ENCODE measurements around the gene C10orf53. TPM values are rescaled to one million over a fixed set of nuclear protein-coding genes. Genes with fewer than 3 reads are reported as not detected.

C10orf53 gene
- polyA plus RNA-seq (ENCODE audit: insufficient read length) = not detected
- long read RNA-seq, donor 1 = 0 reads
- long read RNA-seq, donor 2 = 0 reads
- long read RNA-seq, donor 3 = 0 reads
- long read RNA-seq, donor 4 = 0 reads
- long read RNA-seq, donor 5 = 0 reads
- long read RNA-seq, donor 6 = 0 reads
- long read RNA-seq, donor 7 = 0 reads
- long read RNA-seq, donor 8 = 0 reads

- DNase-seq = peak; percentile 50
Measured at GRCh38 chr10:49679480-49679893, at the start of gene C10orf53. TSS of gene C10orf53 (plus strand) at chr10:49679651. CDS start at chr10:49679698, 47 bp downstream.

- DNase-seq = no peak
Measured at GRCh38 chr10:49631975-49632374, 47.5 kb upstream of the C10orf53 start.

GRCh38 chr10:49632406-49633317 lies 46.8 kb upstream of the C10orf53 start:
- DNase-seq = no peak

DNA sequence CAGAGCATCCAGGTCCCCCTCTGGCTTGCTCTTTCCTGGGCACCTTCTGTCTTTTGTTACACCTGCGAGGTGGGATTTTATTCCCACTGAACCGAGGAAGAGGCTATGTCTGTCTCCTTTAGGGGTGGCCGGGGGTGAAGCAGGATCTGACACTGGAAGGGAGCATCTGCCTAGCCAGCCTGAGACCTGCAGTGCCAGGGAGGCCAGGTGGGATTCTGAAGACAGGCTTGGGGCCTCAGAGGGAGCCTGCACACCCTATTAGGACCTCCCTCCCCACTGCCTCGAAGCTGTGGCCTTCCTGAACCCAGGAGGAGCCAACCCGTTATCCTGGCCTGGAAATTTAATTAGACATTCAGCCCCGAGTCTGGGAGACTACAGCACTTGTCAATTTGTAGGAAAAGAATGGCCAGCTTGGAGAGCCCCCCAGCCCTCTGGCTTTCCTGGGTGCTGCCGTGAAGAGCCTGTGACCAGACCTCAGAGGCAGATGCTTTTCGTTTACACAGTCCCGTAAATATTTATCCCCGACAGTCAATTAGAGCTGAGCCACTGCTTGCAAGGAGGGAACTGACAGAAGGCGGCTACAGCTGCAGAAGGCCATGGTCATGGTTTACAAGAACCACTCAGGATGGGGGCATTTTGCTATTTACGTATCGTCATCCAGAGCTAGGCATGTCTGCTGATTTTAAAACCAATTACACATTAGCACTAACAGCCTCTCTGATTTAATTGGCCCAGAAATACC lies 46.0 kb upstream of the C10orf53 start:
- no peak for DNase-seq

GRCh38 chr10:49634069-49634660 lies 45.3 kb upstream of the C10orf53 start:
- no peak for DNase-seq

GRCh38 chr10:49642311-49642710 lies 37.1 kb upstream of the C10orf53 start:
- DNase-seq = no peak

- no peak for DNase-seq
Measured at GRCh38 chr10:49643241-49644034, 36.0 kb upstream of the C10orf53 start.

DNA sequence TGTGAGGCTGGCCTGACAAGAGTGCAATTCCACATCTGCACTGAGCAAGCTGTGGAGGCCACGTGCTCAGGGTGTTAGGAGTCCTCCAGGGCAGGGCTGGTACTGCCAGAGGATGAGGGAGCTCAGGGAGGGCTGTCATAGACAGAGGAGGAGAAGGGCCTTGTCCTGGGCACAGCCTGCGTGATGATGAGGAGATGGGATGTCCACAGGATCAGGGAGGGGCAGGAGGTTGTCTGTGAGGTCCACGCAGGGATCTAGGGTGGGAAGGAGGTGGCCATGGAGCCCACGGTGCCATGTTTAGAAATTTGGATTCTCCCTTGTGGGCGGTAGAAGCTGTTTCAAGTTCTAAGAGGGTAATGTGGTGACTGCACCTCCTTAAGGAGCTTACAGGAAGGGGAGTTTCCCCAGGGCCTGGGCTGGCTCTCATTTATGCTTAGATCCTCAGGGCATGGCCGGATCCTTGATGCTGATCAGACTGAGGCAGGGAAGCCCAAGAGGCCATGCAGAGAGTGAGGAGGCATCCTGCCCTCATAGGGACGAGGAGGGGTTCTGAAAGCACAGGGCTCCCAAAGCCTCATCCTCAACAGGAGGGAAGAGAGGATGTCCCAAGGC lies 35.3 kb upstream of the C10orf53 start:
- DNase-seq = no peak

DNA sequence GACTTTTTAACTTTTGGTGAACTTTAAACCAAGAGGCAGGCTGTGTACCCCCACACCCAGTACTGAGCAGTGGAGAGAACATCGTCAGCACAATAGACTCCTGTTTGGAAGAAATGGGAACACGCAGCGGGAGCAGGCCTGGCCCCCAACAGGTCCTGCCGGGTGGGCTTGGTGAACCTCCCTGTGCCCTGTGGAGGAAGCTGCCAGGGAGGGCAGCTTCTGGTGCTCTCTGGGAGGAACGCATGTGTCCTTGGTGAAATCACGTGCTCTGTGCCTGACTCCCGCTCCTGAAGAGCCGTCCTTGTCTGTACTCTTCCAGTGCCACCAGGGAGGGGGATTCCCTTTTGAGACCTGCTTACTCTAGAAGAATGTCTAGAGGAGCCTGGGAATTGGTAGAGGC lies 34.0 kb upstream of the C10orf53 start:
- no peak for DNase-seq

DNA sequence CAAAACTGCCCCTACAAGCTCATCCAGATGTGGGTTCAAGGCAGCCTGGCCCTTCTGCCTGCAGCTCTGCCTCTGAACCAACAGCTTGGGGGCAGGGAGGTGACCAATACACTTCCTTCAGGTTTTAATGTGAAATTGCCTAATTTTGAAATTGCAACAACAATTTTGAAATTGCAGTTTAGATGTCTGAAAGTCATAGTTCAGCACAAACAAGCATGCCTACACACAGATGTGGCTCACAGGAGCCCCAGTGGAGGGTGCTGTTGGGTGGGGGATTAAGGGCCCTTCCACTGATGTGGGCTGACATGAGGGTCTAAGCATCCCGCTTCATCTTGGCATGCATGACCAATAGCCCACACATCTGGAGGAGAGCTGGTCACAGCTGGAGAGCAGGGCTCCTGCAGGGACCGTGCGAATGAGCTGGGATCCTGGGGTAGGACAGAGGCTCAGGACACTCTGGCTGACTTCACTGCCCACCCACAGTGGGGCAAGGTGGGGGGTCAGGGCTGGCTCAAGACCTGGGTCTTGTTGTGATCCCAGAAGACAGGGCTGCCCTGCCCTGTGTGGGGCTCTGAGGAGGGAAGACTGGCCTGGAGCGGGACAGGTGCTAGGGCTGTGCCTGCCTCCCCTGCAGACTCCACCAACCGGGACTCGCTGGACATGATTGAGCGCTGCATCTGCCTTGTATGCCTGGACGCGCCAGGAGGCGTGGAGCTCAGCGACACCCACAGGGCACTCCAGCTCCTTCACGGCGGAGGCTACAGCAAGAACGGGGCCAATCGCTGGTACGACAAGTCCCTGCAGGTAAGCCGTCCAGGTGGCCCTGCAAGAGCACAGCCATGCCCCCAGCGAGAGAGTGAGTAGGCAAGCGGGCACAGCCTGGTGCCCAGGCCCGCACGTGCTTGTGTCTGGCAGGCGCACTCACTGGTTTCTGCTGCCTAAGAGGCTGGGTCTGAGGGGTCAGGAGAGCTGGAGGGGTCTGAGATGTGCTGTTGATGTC lies 33.3 kb upstream of the C10orf53 start:
- no peak for DNase-seq

DNA sequence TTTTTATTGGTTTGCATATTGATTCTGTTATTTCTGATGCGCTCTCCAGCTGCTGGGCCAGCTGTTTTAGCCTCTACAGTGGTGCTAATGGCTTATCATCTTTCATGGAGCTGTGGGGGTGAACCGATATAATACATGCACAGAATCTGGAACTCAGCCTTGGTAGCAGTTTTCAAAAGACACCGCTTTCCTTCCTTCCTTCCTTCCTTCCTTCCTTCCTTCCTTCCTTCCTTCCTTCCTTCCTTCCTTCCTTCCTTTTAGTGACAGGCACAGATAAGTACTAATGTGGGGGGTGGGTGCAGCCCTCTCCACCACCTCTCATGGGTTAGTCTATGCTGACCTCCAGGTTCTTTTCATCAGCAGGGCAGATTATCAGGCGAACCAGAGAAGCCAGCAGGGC lies 31.9 kb upstream of the C10orf53 start:
- DNase-seq = no peak

DNA sequence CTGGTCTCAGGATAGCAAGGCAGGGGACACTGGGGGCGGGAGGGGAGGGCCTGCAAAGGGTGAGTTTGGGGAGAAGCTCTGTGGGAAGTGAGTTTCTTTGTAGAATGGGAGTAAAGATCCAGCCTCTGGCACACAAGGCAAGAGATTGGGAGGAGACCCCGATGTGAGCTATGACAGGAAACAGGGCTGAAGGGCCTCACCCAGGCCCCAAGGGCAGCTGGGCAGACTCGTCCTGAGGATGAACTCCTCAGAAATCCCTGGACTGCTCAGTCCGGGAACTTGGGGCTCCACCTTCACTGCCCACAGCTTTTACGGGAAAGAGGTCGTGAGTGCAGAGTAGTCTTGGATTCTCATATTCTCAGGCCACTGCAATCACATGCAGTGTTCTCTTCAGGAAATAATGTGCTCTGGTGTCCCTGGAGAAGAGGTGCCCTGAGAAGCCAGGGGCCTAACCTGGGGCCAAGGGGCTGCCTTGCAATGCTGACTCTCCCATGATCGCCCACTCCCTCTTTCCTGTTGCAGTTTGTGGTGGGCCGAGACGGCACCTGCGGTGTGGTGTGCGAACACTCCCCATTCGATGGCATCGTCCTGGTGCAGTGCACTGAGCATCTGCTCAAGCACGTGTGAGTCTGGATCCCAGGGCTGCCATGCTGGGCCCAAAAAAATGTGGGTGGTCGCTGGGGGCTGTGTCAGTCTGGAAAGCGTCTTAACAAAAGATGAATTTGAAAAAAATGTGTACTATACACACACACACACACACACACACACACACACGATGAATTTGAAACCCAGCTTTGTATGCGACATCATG lies 31.3 kb upstream of the C10orf53 start:
- no peak for DNase-seq

DNA sequence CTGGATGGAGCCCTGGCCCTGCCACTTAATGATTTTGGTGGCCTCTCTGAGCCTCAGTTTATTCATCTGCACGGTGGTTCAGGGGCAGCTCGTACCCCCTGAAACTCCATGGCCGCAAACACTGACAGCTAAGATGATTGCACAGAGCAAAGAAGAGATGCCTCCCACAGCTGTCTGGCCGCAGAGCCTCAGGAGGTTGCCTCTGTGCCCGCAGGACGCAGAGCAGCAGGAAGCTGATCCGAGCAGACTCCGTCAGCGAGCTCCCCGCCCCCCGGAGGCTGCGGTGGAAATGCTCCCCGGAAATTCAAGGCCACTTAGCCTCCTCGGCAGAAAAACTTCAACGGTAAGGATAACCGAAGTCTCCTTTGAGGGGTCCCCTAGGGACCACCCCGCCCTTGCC lies 30.2 kb upstream of the C10orf53 start:
- DNase-seq = no peak

- DNase-seq = no peak
Measured at GRCh38 chr10:49649936-49650723, 29.3 kb upstream of the C10orf53 start.

DNA sequence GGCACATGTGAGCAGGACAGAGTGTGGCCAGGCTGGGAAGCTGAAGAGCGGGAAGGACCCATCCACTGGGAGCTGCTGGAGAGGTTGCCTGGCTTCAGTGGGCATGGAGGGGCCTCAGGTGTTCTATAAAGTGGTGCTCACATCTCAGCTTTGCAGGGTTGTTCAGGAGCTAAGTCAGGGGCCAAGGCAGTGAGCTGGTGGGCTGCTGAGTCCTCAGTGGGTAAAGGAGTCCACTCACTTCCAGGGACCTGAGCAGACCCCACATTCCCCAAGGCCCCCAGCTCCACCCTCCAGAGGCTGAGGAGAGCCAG lies 28.8 kb upstream of the C10orf53 start:
- DNase-seq = no peak

DNA sequence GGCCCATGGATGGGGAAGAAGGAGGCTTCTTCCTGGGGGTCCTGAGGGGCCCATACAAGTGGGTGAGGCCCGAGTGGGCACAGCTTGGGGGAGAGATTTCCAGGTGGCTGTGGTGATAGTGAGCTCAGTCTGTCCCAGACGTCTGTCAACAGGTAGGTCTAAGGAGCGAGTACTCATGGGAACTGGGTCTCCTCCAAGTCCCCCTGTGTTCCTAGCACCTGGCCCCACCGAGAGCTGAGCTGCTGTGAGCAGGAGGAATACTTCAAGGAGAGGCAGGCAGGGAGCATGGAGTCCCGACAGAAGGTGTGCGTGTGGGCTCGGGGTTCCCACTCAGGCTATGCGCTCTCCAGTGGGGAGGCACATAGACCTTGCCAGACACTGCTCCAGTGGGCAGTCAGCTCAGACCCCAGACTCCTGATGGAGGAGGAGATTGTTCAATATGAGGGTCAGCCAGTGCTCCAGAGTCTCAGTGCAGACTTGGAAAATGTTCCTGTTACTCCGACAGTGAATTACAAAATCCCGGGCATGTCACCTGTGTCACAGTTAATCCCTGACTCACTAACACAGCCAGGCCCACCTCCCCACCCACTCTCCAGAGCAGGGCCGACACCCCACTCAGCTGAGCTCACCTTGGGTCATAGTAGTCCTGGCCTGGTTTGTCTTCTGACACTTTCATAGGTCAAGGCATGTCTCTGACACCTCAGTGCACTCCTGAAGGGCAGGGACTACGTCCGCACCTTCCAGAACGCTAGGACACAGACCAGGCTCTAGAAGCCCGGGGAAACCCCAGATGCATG lies 28.2 kb upstream of the C10orf53 start:
- no peak for DNase-seq

- no peak for DNase-seq
Measured at GRCh38 chr10:49651917-49652316, 27.5 kb upstream of the C10orf53 start.
